Smooth muscle cell (in vitro differentiated cells): ENCODE measurements around the gene TSSK3. TPM values are rescaled to one million over a fixed set of nuclear protein-coding genes. Genes with fewer than 3 reads are reported as not detected.
A peak's percentile ranks its signal among the peaks of the same experiment; 100 is the strongest.

Experiments
- DNase-seq: peaks from one replicate; lab custom pipeline; 2025; ENCODE audit not compliant: unreplicated experiment; lab: John Stamatoyannopoulos, UW
- H2AFZ ChIP-seq: fragments of 200-600 bp; sonication (generic); 2 replicates; pipeline ENCODE4 v1.6.0; 2016; ENCODE audit warnings: antibody characterized with exemption, low read depth, mild to moderate bottlenecking
- H3F3A ChIP-seq: fragments of 200-600 bp; sonication (generic); 2 replicates; pipeline ENCODE4 v1.6.0; 2017; ENCODE audit warnings: antibody characterized with exemption, low read depth
- H3K27ac ChIP-seq: fragments of 200-600 bp; sonication (generic); 2 replicates; pipeline ENCODE4 v1.5.1; 2016; ENCODE audit warnings: low read depth, mild to moderate bottlenecking
- H3K27me3 ChIP-seq: fragments of 200-600 bp; sonication (generic); 2 replicates; pipeline ENCODE4 v1.6.1; 2016; ENCODE audit warnings: low read depth, mild to moderate bottlenecking
- H3K36me3 ChIP-seq: fragments of 200-600 bp; sonication (generic); 2 replicates; pipeline ENCODE4 v1.5.1; 2016; ENCODE audit warnings: low read depth
- H3K4me1 ChIP-seq: fragments of 200-600 bp; sonication (generic); 2 replicates; pipeline ENCODE4 v1.5.1; 2016; ENCODE audit warnings: low read depth
- H3K4me2 ChIP-seq: fragments of 200-600 bp; sonication (generic); 2 replicates; pipeline ENCODE4 v1.6.0; 2016; ENCODE audit warnings: mild to moderate bottlenecking
- H3K4me3 ChIP-seq: fragments of 200-600 bp; sonication (generic); 2 replicates; pipeline ENCODE4 v1.5.1; 2016; ENCODE audit warnings: mild to moderate bottlenecking
- H3K79me2 ChIP-seq: fragments of 200-600 bp; sonication (generic); 2 replicates; pipeline ENCODE4 v1.6.0; 2016; ENCODE audit warnings: low read depth, mild to moderate bottlenecking
- H3K9ac ChIP-seq: fragments of 200-600 bp; sonication (generic); 2 replicates; pipeline ENCODE4 v1.6.0; 2016; ENCODE audit warnings: low read depth
- H3K9me3 ChIP-seq: fragments of 200-600 bp; sonication (generic); replicated peaks from 2 replicates; pipeline ENCODE4 v1.5.1; 2016; ENCODE audit warnings: low read depth
- H4K20me1 ChIP-seq: fragments of 200-600 bp; sonication (generic); 2 replicates; pipeline ENCODE4 v1.6.0; 2016; ENCODE audit warnings: low read depth
- WGBS: methylation state at CpG from one replicate; pipeline ENCODE4 v1.1.7; 2016; ENCODE audit warnings: low lambda C conversion rate; 5-methylcytosine and 5-hydroxymethylcytosine counted together
- polyA plus RNA-seq: library from polyadenylated mRNA; unstranded; fragments of >200 nt; fragmentation: Nextera tagmentation; extraction: Ambion mirVana; gene quantifications from 2 replicates; pipeline ENCODE4 v1.2.1, GENCODE V29; 2016
- total RNA-seq: library from RNA; depleted of rRNA; stranded (reverse); fragments of >200 nt; gene quantifications from 2 replicates; pipeline ENCODE4 v1.2.3, GENCODE V29; 2014
- TF ChIP-seq, protein P1 (sequence below): fragments of 200-600 bp; sonication (generic); IDR thresholded peaks from 2 replicates; pipeline ENCODE4 v1.5.1; 2017; ENCODE audit warnings: borderline replicate concordance, mild to moderate bottlenecking, antibody characterized with exemption; ENCODE audit not compliant: insufficient read depth, poor library complexity, severe bottlenecking

The TSSK3 gene
- total and polyA plus RNA-seq, 2 experiments from 2014 or later = 0.31 TPM; not detected in 1

DNA sequence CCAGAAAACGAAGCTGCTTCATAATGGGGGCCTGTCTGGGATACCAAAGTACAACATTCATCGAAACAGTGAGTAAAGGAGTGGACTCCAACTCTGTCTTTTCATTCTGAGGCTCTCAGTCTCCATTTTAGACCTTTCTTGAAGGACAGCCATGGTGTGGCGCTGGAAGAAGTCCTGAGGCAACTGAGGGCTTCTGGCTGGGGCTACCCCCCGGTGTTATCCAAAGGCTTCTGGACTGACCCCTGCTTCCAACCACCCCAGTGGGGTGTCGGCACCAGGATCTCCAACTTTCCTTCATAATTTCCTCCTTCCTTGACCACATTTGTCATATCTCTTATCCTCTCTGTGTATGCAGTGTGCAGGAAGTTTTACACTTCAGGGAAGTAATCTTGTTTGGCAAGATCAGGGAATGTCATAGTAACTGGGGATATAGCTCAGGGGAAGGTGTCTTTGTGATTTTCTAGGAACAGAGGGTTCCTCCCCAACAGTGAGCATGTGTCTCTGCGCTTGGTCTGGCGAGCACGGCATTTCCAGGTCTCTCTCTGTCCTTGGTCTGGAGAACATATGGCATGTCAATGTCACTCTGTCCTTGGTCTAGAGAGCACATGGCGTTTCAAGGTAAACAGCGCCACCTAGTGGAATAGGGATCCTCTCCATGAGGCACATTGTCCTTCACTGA is 51.3 kb downstream of the TSSK3 start:
- Histone ChIP-seq H3K36me3 (no peaks in the 10 kb centered on the region), H4K20me1 (no peaks in the 10 kb centered on the region), H3K27me3 (no peaks in the 10 kb centered on the region), H3K27ac (no peak overlapping the region), H3K9ac (no peak overlapping the region), H2AFZ (no peak overlapping the region), H3K9me3 (no peaks in the 10 kb centered on the region), H3F3A (no peaks in the 10 kb centered on the region), H3K4me3 (no peak overlapping the region), H3K4me1 (no peaks in the 10 kb centered on the region), H3K4me2 (no peak overlapping the region), H3K79me2 (no peaks in the 10 kb centered on the region)
- DNase-seq = no peak
- WGBS = 62% methylated on average over 10 of the region's 10 CpGs
- TF ChIP-seq, protein P1, sequence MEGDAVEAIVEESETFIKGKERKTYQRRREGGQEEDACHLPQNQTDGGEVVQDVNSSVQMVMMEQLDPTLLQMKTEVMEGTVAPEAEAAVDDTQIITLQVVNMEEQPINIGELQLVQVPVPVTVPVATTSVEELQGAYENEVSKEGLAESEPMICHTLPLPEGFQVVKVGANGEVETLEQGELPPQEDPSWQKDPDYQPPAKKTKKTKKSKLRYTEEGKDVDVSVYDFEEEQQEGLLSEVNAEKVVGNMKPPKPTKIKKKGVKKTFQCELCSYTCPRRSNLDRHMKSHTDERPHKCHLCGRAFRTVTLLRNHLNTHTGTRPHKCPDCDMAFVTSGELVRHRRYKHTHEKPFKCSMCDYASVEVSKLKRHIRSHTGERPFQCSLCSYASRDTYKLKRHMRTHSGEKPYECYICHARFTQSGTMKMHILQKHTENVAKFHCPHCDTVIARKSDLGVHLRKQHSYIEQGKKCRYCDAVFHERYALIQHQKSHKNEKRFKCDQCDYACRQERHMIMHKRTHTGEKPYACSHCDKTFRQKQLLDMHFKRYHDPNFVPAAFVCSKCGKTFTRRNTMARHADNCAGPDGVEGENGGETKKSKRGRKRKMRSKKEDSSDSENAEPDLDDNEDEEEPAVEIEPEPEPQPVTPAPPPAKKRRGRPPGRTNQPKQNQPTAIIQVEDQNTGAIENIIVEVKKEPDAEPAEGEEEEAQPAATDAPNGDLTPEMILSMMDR = peak; percentile 55

Other genes with a start within 250 kb of the TSSK3 start
- gene TXLNA, start 182.9 kb upstream of the TSSK3 start, total RNA-seq = 42.7 and 44.6 TPM in 2 replicates
- 42.0 and 46.0 TPM in 2 replicates for gene TXLNA, start 182.9 kb upstream of the TSSK3 start, polyA plus RNA-seq
- gene CCDC28B, start 161.9 kb upstream of the TSSK3 start, total RNA-seq = 19.9 and 41.6 TPM in 2 replicates
- 58.9 and 63.9 TPM in 2 replicates for gene CCDC28B, start 161.9 kb upstream of the TSSK3 start, polyA plus RNA-seq
- gene IQCC, start 156.9 kb upstream of the TSSK3 start, total RNA-seq = 1.4 and 3.1 TPM in 2 replicates
- gene IQCC, start 156.9 kb upstream of the TSSK3 start, polyA plus RNA-seq = 2.4 TPM in 2 replicates
- gene DCDC2B, start 153.4 kb upstream of the TSSK3 start, total RNA-seq = not detected in 2 replicates
- 0.47 TPM in 1 of 2 replicates, not detected in the other for gene DCDC2B, start 153.4 kb upstream of the TSSK3 start, polyA plus RNA-seq
- gene TMEM234, start 140.2 kb upstream of the TSSK3 start, total RNA-seq = 10.9 and 13.3 TPM in 2 replicates
- 19.8 and 27.5 TPM in 2 replicates for gene TMEM234, start 140.2 kb upstream of the TSSK3 start, polyA plus RNA-seq
- 200 and 240 TPM in 2 replicates for gene EIF3I, start 140.1 kb upstream of the TSSK3 start, total RNA-seq
- 250 and 257 TPM in 2 replicates for gene EIF3I, start 140.1 kb upstream of the TSSK3 start, polyA plus RNA-seq
- 0.31 TPM in 1 of 2 replicates, not detected in the other for gene FAM167B, start 115.3 kb upstream of the TSSK3 start, total RNA-seq
- 0.39 TPM in 1 of 2 replicates, not detected in the other for gene FAM167B, start 115.3 kb upstream of the TSSK3 start, polyA plus RNA-seq
- gene LCK, start 111.3 kb upstream of the TSSK3 start, total RNA-seq = 0.22 TPM in 1 of 2 replicates, not detected in the other
- gene LCK, start 111.3 kb upstream of the TSSK3 start, polyA plus RNA-seq = not detected in 2 replicates
- 29.3 and 40.5 TPM in 2 replicates for gene HDAC1, start 70.5 kb upstream of the TSSK3 start, total RNA-seq
- gene HDAC1, start 70.5 kb upstream of the TSSK3 start, polyA plus RNA-seq = 48.8 and 51.7 TPM in 2 replicates
- 108 and 126 TPM in 2 replicates for gene MARCKSL1, start 26.3 kb upstream of the TSSK3 start, total RNA-seq
- 358 and 389 TPM in 2 replicates for gene MARCKSL1, start 26.3 kb upstream of the TSSK3 start, polyA plus RNA-seq
- 1.6 and 10.0 TPM in 2 replicates for gene FAM229A, start 54 bp upstream of the TSSK3 start, total RNA-seq
- 9.6 and 11.1 TPM in 2 replicates for gene FAM229A, start 54 bp upstream of the TSSK3 start, polyA plus RNA-seq
- 57.3 and 63.4 TPM in 2 replicates for gene BSDC1, start 31.9 kb downstream of the TSSK3 start, total RNA-seq
- gene BSDC1, start 31.9 kb downstream of the TSSK3 start, polyA plus RNA-seq = 45.4 and 53.7 TPM in 2 replicates
- 0.13 TPM in 2 replicates for gene ZBTB8B, start 102.5 kb downstream of the TSSK3 start, total RNA-seq
- gene ZBTB8B, start 102.5 kb downstream of the TSSK3 start, polyA plus RNA-seq = 0.05 TPM in 1 of 2 replicates, not detected in the other
- 8.8 and 9.9 TPM in 2 replicates for gene ZBTB8A, start 176.9 kb downstream of the TSSK3 start, total RNA-seq
- gene ZBTB8A, start 176.9 kb downstream of the TSSK3 start, polyA plus RNA-seq = 4.2 and 5.0 TPM in 2 replicates